Keratinocyte (primary cell): ENCODE measurements around the gene MATK.

Experiments
- EZH2 ChIP-seq: IDR thresholded peaks from one replicate; pipeline ENCODE4 v1.6.1; 2012; ENCODE audit warnings: inconsistent platforms, mild to moderate bottlenecking, low read length, moderate library complexity
- TF ChIP-seq, protein P1 (sequence below), 3 experiments: IDR thresholded peaks in 1 of 3; conservative IDR thresholded peaks in 1 of 3; optimal IDR thresholded peaks in 1 of 3; 2 replicates in 2 of 3; 3 replicates in 1 of 3; pipeline versions ENCODE3 to v1.5.1; 2011; ENCODE audit warnings: low read length in 3 of 3, mild to moderate bottlenecking in 3 of 3, moderate library complexity in 2 of 3, control low read depth in 1 of 3, inconsistent platforms in 1 of 3; ENCODE audit not compliant: insufficient read depth in 2 of 3; ENCODE audit errors: extremely low read depth in 1 of 3

DNA sequence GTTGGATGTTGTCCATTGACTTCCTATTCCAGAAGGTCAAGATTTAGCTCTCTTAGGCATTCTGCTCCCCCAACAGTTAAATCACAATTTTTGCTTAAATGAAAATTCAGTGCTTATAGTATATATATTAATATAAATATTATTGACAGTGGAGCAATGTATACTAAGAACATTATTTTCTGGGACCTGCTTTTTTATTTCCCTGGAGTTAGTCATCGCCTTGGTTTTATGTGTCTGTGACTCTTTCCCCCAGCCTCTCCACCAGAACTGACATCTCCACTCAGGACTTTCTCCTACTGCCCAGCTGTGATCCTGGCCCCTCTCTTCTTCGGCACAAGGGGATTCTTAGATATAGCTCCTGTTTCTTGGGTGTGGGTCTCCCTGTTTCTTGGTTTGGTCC, 10.2 kb upstream of the MATK start:
- TF ChIP-seq, protein P1, sequence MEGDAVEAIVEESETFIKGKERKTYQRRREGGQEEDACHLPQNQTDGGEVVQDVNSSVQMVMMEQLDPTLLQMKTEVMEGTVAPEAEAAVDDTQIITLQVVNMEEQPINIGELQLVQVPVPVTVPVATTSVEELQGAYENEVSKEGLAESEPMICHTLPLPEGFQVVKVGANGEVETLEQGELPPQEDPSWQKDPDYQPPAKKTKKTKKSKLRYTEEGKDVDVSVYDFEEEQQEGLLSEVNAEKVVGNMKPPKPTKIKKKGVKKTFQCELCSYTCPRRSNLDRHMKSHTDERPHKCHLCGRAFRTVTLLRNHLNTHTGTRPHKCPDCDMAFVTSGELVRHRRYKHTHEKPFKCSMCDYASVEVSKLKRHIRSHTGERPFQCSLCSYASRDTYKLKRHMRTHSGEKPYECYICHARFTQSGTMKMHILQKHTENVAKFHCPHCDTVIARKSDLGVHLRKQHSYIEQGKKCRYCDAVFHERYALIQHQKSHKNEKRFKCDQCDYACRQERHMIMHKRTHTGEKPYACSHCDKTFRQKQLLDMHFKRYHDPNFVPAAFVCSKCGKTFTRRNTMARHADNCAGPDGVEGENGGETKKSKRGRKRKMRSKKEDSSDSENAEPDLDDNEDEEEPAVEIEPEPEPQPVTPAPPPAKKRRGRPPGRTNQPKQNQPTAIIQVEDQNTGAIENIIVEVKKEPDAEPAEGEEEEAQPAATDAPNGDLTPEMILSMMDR (optimal IDR thresholded peaks at IDR 0.05 in 1 of 3, IDR thresholded peaks at IDR 0.05 in 1 of 3, conservative IDR thresholded peaks at IDR 0.05 in 1 of 3; ENCODE audit: extremely low read depth in 1 of 3, insufficient read depth in 2 of 3, low read length in 3 of 3) = no peak
- no peak for TF ChIP-seq EZH2
